ENCODE results near the gene BGN. TPM values are rescaled to one million over a fixed set of nuclear protein-coding genes. Genes with fewer than 3 reads are reported as not detected.

The BGN gene
- total RNA-seq, 1 donor from 2014 or later = 205 TPM

- no peak for TF ChIP-seq CTCF (IDR thresholded peaks at IDR 0.05)
- Histone ChIP-seq H3K27me3 (no peaks in the 10 kb centered on the region), H3K4me1 (no peaks in the 10 kb centered on the region), H3K27ac (peak overlapping the region; percentile 24), H3K4me3 (no peak overlapping the region), H3K36me3 (no peaks in the 10 kb centered on the region), H3K9me3 (no peaks in the 10 kb centered on the region)
- intact Hi-C loops (cut with DNase I) = no loop called here
- ATAC-seq (no peak), DNase-seq (no peak)
Measured at GRCh38 chrX:153491918-153492317, 2.9 kb upstream of the BGN start.

- no peak overlapping the region for H3K27ac ChIP-seq
- intact Hi-C loops (cut with DNase I) = no loop called here
- no peak for ATAC-seq
- no peaks in the 10 kb centered on the region for H3K4me1 ChIP-seq
- H3K27me3 ChIP-seq = no peaks in the 10 kb centered on the region
- no peak for DNase-seq
- no peak for TF ChIP-seq CTCF (IDR thresholded peaks at IDR 0.05)
- H3K36me3 ChIP-seq = no peaks in the 10 kb centered on the region
- H3K9me3 ChIP-seq = no peaks in the 10 kb centered on the region
- no peak overlapping the region for H3K4me3 ChIP-seq
Measured at GRCh38 chrX:153492543-153492942, 2.2 kb upstream of the BGN start.

- Histone ChIP-seq H3K4me3 (no peak overlapping the region), H3K27me3 (no peaks in the 10 kb centered on the region), H3K4me1 (no peaks in the 10 kb centered on the region), H3K9me3 (no peaks in the 10 kb centered on the region), H3K36me3 (no peaks in the 10 kb centered on the region), H3K27ac (no peak overlapping the region)
- intact Hi-C loops (cut with DNase I) = no loop called here
- no peak for TF ChIP-seq CTCF (IDR thresholded peaks at IDR 0.05)
- DNase-seq = no peak
- ATAC-seq = no peak
Measured at GRCh38 chrX:153493085-153493484, 1.7 kb upstream of the BGN start.

GRCh38 chrX:153494061-153494460 is 719 bp upstream of the BGN start:
- no peaks in the 10 kb centered on the region for H3K9me3 ChIP-seq
- no peak for TF ChIP-seq CTCF (IDR thresholded peaks at IDR 0.05)
- DNase-seq (no peak), ATAC-seq (no peak)
- H3K4me3 ChIP-seq = no peak overlapping the region
- no peaks in the 10 kb centered on the region for H3K27me3 ChIP-seq
- no peak overlapping the region for H3K27ac ChIP-seq
- no peaks in the 10 kb centered on the region for H3K36me3 ChIP-seq
- intact Hi-C loops (cut with DNase I) = no loop called here
- no peaks in the 10 kb centered on the region for H3K4me1 ChIP-seq

GRCh38 chrX:153495362-153495751 is 577 bp downstream of the BGN start:
- Histone ChIP-seq H3K36me3 (no peaks in the 10 kb centered on the region), H3K27me3 (no peaks in the 10 kb centered on the region), H3K4me3 (peak overlapping the region; percentile 40), H3K4me1 (no peaks in the 10 kb centered on the region), H3K27ac (peak overlapping the region; percentile 30), H3K9me3 (no peaks in the 10 kb centered on the region)
- peak; percentile 15 for ATAC-seq
- intact Hi-C loops (cut with DNase I) = no loop called here
- no peak for TF ChIP-seq CTCF (IDR thresholded peaks at IDR 0.05)
- DNase-seq = no peak

GRCh38 chrX:153495903-153496589 is 1.3 kb downstream of the BGN start:
- no peak overlapping the region for H3K27ac ChIP-seq
- intact Hi-C loops (cut with DNase I) = no loop called here
- TF ChIP-seq CTCF (IDR thresholded peaks at IDR 0.05) = no peak
- H3K4me3 ChIP-seq = peak overlapping the region; percentile 40
- ATAC-seq (no peak), DNase-seq (no peak)
- no peaks in the 10 kb centered on the region for H3K27me3 ChIP-seq
- no peaks in the 10 kb centered on the region for H3K4me1 ChIP-seq
- H3K9me3 ChIP-seq = no peaks in the 10 kb centered on the region
- no peaks in the 10 kb centered on the region for H3K36me3 ChIP-seq
